CD14-positive monocyte (primary cell): ENCODE data around the gene MKI67. TPM values are rescaled to one million over a fixed set of nuclear protein-coding genes. Genes with fewer than 3 reads are reported as not detected.
A peak's percentile ranks its signal among the peaks of the same experiment; 100 is the strongest.

Experiments used
- DNase-seq, 3 donors: peaks; one replicate each; pipeline ENCODE4 v3.0.0-alpha.2; 2011 to 2022
- H2AFZ ChIP-seq: 2 replicates; pipeline ENCODE4 v1.6.0; 2012; ENCODE audit warnings: mild to moderate bottlenecking, low read depth, low read length, inconsistent platforms; ENCODE audit not compliant: insufficient read depth, poor library complexity, severe bottlenecking
- H3K27ac ChIP-seq, 2 donors: 1 replicate in 1 of 2; 2 replicates in 1 of 2; pipeline ENCODE4 v1.5.1; 2012 to 2013; ENCODE audit warnings: low read length in 2 of 2, control low read depth in 1 of 2, inconsistent platforms in 1 of 2, low read depth in 1 of 2, mild to moderate bottlenecking in 1 of 2
- H3K27me3 ChIP-seq, 2 donors: one replicate each; pipeline versions ENCODE4 v1.6.0 to v1.6.1; 2011 to 2013; ENCODE audit warnings: low read length in 2 of 2; ENCODE audit not compliant: control insufficient read depth in 2 of 2, insufficient read depth in 2 of 2
- H3K36me3 ChIP-seq, 2 donors: replicated peaks in 1 of 2; 1 replicate in 1 of 2; 2 replicates in 1 of 2; pipeline versions ENCODE4 v1.5.1 to v1.6.1; 2012 to 2013; ENCODE audit warnings: low read length in 2 of 2, control low read depth in 1 of 2, inconsistent platforms in 1 of 2, mild to moderate bottlenecking in 1 of 2; ENCODE audit not compliant: insufficient read depth in 2 of 2, control insufficient read depth in 1 of 2
- H3K4me1 ChIP-seq, 2 donors: 1 replicate in 1 of 2; 2 replicates in 1 of 2; pipeline versions ENCODE4 v1.5.1 to v1.6.1; 2012 to 2013; ENCODE audit warnings: low read length in 2 of 2, control low read depth in 1 of 2, inconsistent platforms in 1 of 2, mild to moderate bottlenecking in 1 of 2, moderate library complexity in 1 of 2; ENCODE audit not compliant: insufficient read depth in 2 of 2, control insufficient read depth in 1 of 2
- H3K4me2 ChIP-seq: replicated peaks from 2 replicates; pipeline ENCODE3; 2012; ENCODE audit warnings: low read length, moderate library complexity, mild to moderate bottlenecking; ENCODE audit not compliant: poor library complexity, severe bottlenecking; ENCODE audit errors: extremely low read depth
- H3K4me3 ChIP-seq, 3 experiments: fragments of 200-600 bp in 1 of 3; sonication (generic) in 1 of 3; replicated peaks in 1 of 3; 1 replicate in 2 of 3; 2 replicates in 1 of 3; pipeline ENCODE4 v1.5.1; 2011 to 2013; ENCODE audit warnings: low read length in 3 of 3, mild to moderate bottlenecking in 3 of 3, control low read depth in 2 of 3, low read depth in 2 of 3, inconsistent platforms in 1 of 3, moderate library complexity in 1 of 3
- H3K79me2 ChIP-seq: 2 replicates; pipeline ENCODE4 v1.6.0; 2012; ENCODE audit warnings: mild to moderate bottlenecking, control low read depth, inconsistent platforms, low read length, moderate library complexity; ENCODE audit not compliant: insufficient read depth
- H3K9ac ChIP-seq: 2 replicates; pipeline ENCODE4 v1.6.0; 2017; ENCODE audit warnings: low read length, mild to moderate bottlenecking; ENCODE audit not compliant: insufficient read depth, poor library complexity, severe bottlenecking
- H3K9me3 ChIP-seq, 2 donors: replicated peaks in 1 of 2; 1 replicate in 1 of 2; 2 replicates in 1 of 2; pipeline versions ENCODE4 v1.5.1 to v1.6.1; 2012 to 2013; ENCODE audit warnings: low read length in 2 of 2, control low read depth in 1 of 2; ENCODE audit not compliant: control insufficient read depth in 1 of 2, insufficient read depth in 1 of 2
- H4K20me1 ChIP-seq: 2 replicates; pipeline ENCODE4 v1.6.0; 2012; ENCODE audit warnings: mild to moderate bottlenecking, low read length, control low read depth, moderate library complexity; ENCODE audit not compliant: insufficient read depth
- H3K27ac Mint-ChIP-seq, 7 donors: one replicate each; pipeline ENCODE4 v1.8.0; 2020; ENCODE audit warnings: mild to moderate bottlenecking in 7 of 7, mixed read lengths in 7 of 7, moderate library complexity in 6 of 7, inconsistent platforms in 2 of 7
- H3K27me3 Mint-ChIP-seq, 3 donors: one replicate each; pipeline ENCODE4 v1.8.0; 2021 to 2022; ENCODE audit warnings: low read depth in 3 of 3, mild to moderate bottlenecking in 3 of 3, mixed read lengths in 3 of 3, moderate library complexity in 3 of 3, inconsistent platforms in 1 of 3
- H3K36me3 Mint-ChIP-seq, 2 donors: one replicate each; pipeline ENCODE4 v1.8.0; 2020; ENCODE audit warnings: mixed read lengths in 2 of 2, inconsistent platforms in 1 of 2, mild to moderate bottlenecking in 1 of 2
- H3K4me1 Mint-ChIP-seq: one replicate; pipeline ENCODE4 v1.8.0; 2020; ENCODE audit warnings: mild to moderate bottlenecking, mixed read lengths
- H3K4me3 Mint-ChIP-seq, 2 donors: one replicate each; pipeline ENCODE4 v1.8.0; 2020; ENCODE audit warnings: mild to moderate bottlenecking in 2 of 2, mixed read lengths in 2 of 2, moderate library complexity in 1 of 2
- H3K9me3 Mint-ChIP-seq, 7 donors: one replicate each; pipeline ENCODE4 v1.8.0; 2020 to 2022; ENCODE audit warnings: mixed read lengths in 7 of 7, mild to moderate bottlenecking in 6 of 7, moderate library complexity in 6 of 7, inconsistent platforms in 2 of 7
- CTCF ChIP-seq: fragments of 200-600 bp; IDR thresholded peaks from one replicate; pipeline ENCODE4 v1.8.0; 2022; ENCODE audit warnings: antibody characterized with exemption, mild to moderate bottlenecking
- WGBS: methylation state at CpG from one replicate; pipeline ENCODE4 v1.1.5; 2013; ENCODE audit warnings: missing lambda C conversion rate; ENCODE audit not compliant: insufficient coverage; 5-methylcytosine and 5-hydroxymethylcytosine counted together
- intact Hi-C, 2 donors: fragments of 100-400 bp; cut with micrococcal nuclease; formaldehyde crosslinking; loops; one replicate each; pipeline versions ENCODE4 v1.15.0 to v1.15.1; 2023
- polyA plus RNA-seq, 3 donors: library from polyadenylated mRNA; depleted of rRNA in 1 of 3; unstranded in 2 of 3; stranded (reverse) in 1 of 3; fragments of 300-500 nt in 2 of 3; fragments of >200 nt in 1 of 3; fragmentation: Illumina TruSeq in 2 of 3; gene quantifications; 1 replicate in 2 of 3; 2 replicates in 1 of 3; pipeline ENCODE4 v1.2.3, GENCODE V29; 2012 to 2021

Gene MKI67
- polyA plus RNA-seq, 3 donors, result 0.02 to 0.05 TPM; not detected in 1

GRCh38 chr10:128055061-128055868 lies 71.0 kb downstream of the MKI67 start:
- peaks cover 95% of the 10 kb centered on the region for H4K20me1 ChIP-seq
- H3K27me3 ChIP-seq, result no peaks in the 10 kb centered on the region
- H3K4me3 ChIP-seq, result peak overlapping the region in 1 of 3 experiments; percentile 46
- H3K9ac ChIP-seq, result no peak overlapping the region
- H3K36me3 ChIP-seq, result peaks cover 76 to 84% of the 10 kb centered on the region in 2 donors
- WGBS, result 99% methylated on average over 25 of the region's 25 CpGs
- DNase-seq, result no peak
- peaks cover 94 to 99% of the 10 kb centered on the region in 2 donors for H3K4me1 ChIP-seq
- TF ChIP-seq CTCF, result no peak
- H3K79me2 ChIP-seq, result peaks cover 83% of the 10 kb centered on the region
- Mint-ChIP-seq H3K27me3 (peaks cover 0 to 12% (median 0%) of the 10 kb centered on the region in 3 donors), H3K36me3 (peaks cover 92 to 96% of the 10 kb centered on the region in 2 donors), H3K4me1 (peaks cover 95% of the 10 kb centered on the region), H3K27ac (peak overlapping the region; percentile 97 to 100 (median 98)), H3K4me3 (peak overlapping the region in 1 of 2 donors; percentile 41), H3K9me3 (peaks cover 0 to 1% (median 0%) of the 10 kb centered on the region in 7 donors)
- no peak overlapping the region for H2AFZ ChIP-seq
- no peaks in the 10 kb centered on the region for H3K9me3 ChIP-seq
- peak overlapping the region; percentile 45 for H3K4me2 ChIP-seq
- peak overlapping the region; percentile 87 to 94 for H3K27ac ChIP-seq
- intact Hi-C loops, result no loop called here

GRCh38 chr10:128054163-128054970 lies 71.9 kb downstream of the MKI67 start:
- Mint-ChIP-seq H3K4me3 (peak overlapping the region; percentile 41 to 60), H3K27me3 (peaks cover 0 to 13% (median 0%) of the 10 kb centered on the region in 3 donors), H3K9me3 (peaks cover 0 to 1% (median 0%) of the 10 kb centered on the region in 7 donors), H3K27ac (peak overlapping the region; percentile 97 to 100 (median 98)), H3K4me1 (peaks cover 91% of the 10 kb centered on the region), H3K36me3 (peaks cover 91 to 96% of the 10 kb centered on the region in 2 donors)
- Histone ChIP-seq H3K4me3 (peak overlapping the region in 1 of 3 experiments; percentile 46), H3K4me1 (peaks cover 93 to 98% of the 10 kb centered on the region in 2 donors), H3K79me2 (peaks cover 89% of the 10 kb centered on the region), H3K9me3 (no peaks in the 10 kb centered on the region), H3K27me3 (no peaks in the 10 kb centered on the region), H3K27ac (peak overlapping the region; percentile 87 to 94), H4K20me1 (peaks cover 94% of the 10 kb centered on the region), H3K36me3 (peaks cover 69 to 78% of the 10 kb centered on the region in 2 donors), H2AFZ (no peak overlapping the region), H3K9ac (peak overlapping the region; percentile 41), H3K4me2 (peak overlapping the region; percentile 45)
- 68% methylated on average over 9 of the region's 16 CpGs for WGBS
- TF ChIP-seq CTCF, result no peak
- intact Hi-C loops, result loop anchor here in 1 of 2 donors (1.0 kb wide), 1 partner anchor 9 kb away; no protein-coding TSS in a partner anchor
- DNase-seq, result peak; percentile 88 to 94 (median 92)
